ENCODE measurements around the gene FAM219B. TPM values are rescaled to one million over a fixed set of nuclear protein-coding genes. Genes with fewer than 3 reads are reported as not detected.

The FAM219B gene
- total and polyA plus RNA-seq, 2 experiments from 2014 or later: 28.8 to 61.4 TPM

- no peak for TF ChIP-seq ZNF331 (CRISPR knock-in tag; IDR thresholded peaks at IDR 0.05; ENCODE audit: low read depth)
- no peak for TF ChIP-seq CREB1 (CRISPR knock-in tag; IDR thresholded peaks at IDR 0.05; ENCODE audit: low read depth)
- no peak for TF ChIP-seq EZH2 (IDR thresholded peaks at IDR 0.05; ENCODE audit: low read depth, unreplicated experiment)
- no peak for TF ChIP-seq NANOG (IDR thresholded peaks at IDR 0.05; ENCODE audit: borderline replicate concordance)
- no peak for TF ChIP-seq JUNB (IDR thresholded peaks at IDR 0.05; ENCODE audit: unreplicated experiment)
- no peak for TF ChIP-seq ZNF462 (CRISPR knock-in tag; IDR thresholded peaks at IDR 0.05)
Measured at GRCh38 chr15:74920456-74920855, 13.8 kb upstream of the FAM219B start (continued).

GRCh38 chr15:74917676-74918075, 11.0 kb upstream of the FAM219B start:
- peaks cover 53% of the 10 kb centered on the region for H3K36me3 ChIP-seq (ENCODE audit: insufficient read depth)
- peaks cover 85% of the 10 kb centered on the region for H3K36me3 Mint-ChIP-seq (ENCODE audit: low read depth)
- TF ChIP-seq ZNF331 (CRISPR knock-in tag; IDR thresholded peaks at IDR 0.05; ENCODE audit: low read depth): no peak
- TF ChIP-seq NANOG (IDR thresholded peaks at IDR 0.05; ENCODE audit: borderline replicate concordance): no peak
- TF ChIP-seq JUNB (IDR thresholded peaks at IDR 0.05; ENCODE audit: unreplicated experiment): no peak
- no peak for TF ChIP-seq CTCF (conservative IDR thresholded peaks at IDR 0.05; ENCODE audit: low read depth in 2 of 2)
- TF ChIP-seq EZH2phosphoT487 (IDR thresholded peaks at IDR 0.05; ENCODE audit: unreplicated experiment): no peak
- no peak for TF ChIP-seq CREB1 (CRISPR knock-in tag; IDR thresholded peaks at IDR 0.05; ENCODE audit: low read depth)
- TF ChIP-seq EZH2 (IDR thresholded peaks at IDR 0.05; ENCODE audit: low read depth, unreplicated experiment): no peak
- TF ChIP-seq ZNF114 (CRISPR knock-in tag; IDR thresholded peaks at IDR 0.05): no peak
- no peak for TF ChIP-seq STAT1 (IDR thresholded peaks at IDR 0.05; ENCODE audit: unreplicated experiment)

More at GRCh38 chr15:74917676-74918075, 11.0 kb upstream of the FAM219B start:
- Mint-ChIP-seq H3K9me3 (no peaks in the 10 kb centered on the region), H3K27me3 (ENCODE audit: insufficient read depth, low read depth, poor library complexity) (no peaks in the 10 kb centered on the region), H3K4me3 (no peak overlapping the region), H3K4me1 (no peaks in the 10 kb centered on the region), H3K27ac (no peak overlapping the region)
- Histone ChIP-seq H3K4me1 (ENCODE audit: insufficient read depth) (no peaks in the 10 kb centered on the region), H2AFZ (no peak overlapping the region), H3K4me2 (no peak overlapping the region), H3K4me3 (no peak overlapping the region), H3F3A (replicated peaks; ENCODE audit: low read depth) (peaks cover 5% of the 10 kb centered on the region; the same call in 1 of the 2 replicates), H4K20me1 (replicated peaks; ENCODE audit: insufficient read depth) (peaks cover 24% of the 10 kb centered on the region), H3K79me2 (replicated peaks; ENCODE audit: insufficient read depth) (0 out of 2 replicates have a peak, but pooled peaks cover 3% of the 10 kb centered on the region), H3K27me3 (ENCODE audit: insufficient read depth) (no peaks in the 10 kb centered on the region), H3K27ac (ENCODE audit: low read depth) (no peak overlapping the region), H3K9me2 (ENCODE audit: insufficient read depth) (no peaks in the 10 kb centered on the region)
- DNase-seq (ENCODE audit: low spot score): no peak
- no peak for ATAC-seq
